NCI-H2196 (cell line): ENCODE measurements around the gene ATP5F1C.
A peak's percentile ranks its signal among the peaks of the same experiment; 100 is the strongest.
"Not testable (repeated sequence)": the region's sequence is repeated elsewhere in the genome, so short reads cannot be mapped to it uniquely, and the experiment has no call there.

ENCODE experiments used
- DNase-seq: peaks from one replicate; lab custom pipeline; 2025; ENCODE audit not compliant: unreplicated experiment; lab: John Stamatoyannopoulos, UW

ATP5F1C gene

GRCh38 chr10:7792541-7792940 lies 4.6 kb downstream of the ATP5F1C start:
- no peak for DNase-seq

- DNase-seq, result no peak
Observed at GRCh38 chr10:7794251-7795026, 6.5 kb downstream of the ATP5F1C start.

- DNase-seq, result no peak
Observed at GRCh38 chr10:7795605-7796004, 7.6 kb downstream of the ATP5F1C start.

- DNase-seq, result no peak
Observed at GRCh38 chr10:7797582-7797981, 9.6 kb downstream of the ATP5F1C start.

- DNase-seq, result no peak
Observed at GRCh38 chr10:7802606-7803005, 14.6 kb downstream of the ATP5F1C start.

GRCh38 chr10:7804216-7804615 lies 16.2 kb downstream of the ATP5F1C start:
- no peak for DNase-seq

- DNase-seq, result no peak
Observed at GRCh38 chr10:7804741-7805140, 16.8 kb downstream of the ATP5F1C start.

GRCh38 chr10:7808686-7809267 lies 20.8 kb downstream of the ATP5F1C start:
- no peak for DNase-seq

- DNase-seq, result no peak
Observed at GRCh38 chr10:7810443-7810842, 22.5 kb downstream of the ATP5F1C start.

GRCh38 chr10:7811000-7811399 lies 23.0 kb downstream of the ATP5F1C start:
- DNase-seq, result no peak

GRCh38 chr10:7811743-7812142 lies 23.8 kb downstream of the ATP5F1C start:
- DNase-seq, result not testable (repeated sequence)

GRCh38 chr10:7813481-7813880 lies 25.5 kb downstream of the ATP5F1C start:
- no peak for DNase-seq

GRCh38 chr10:7817576-7817975 lies 29.6 kb downstream of the ATP5F1C start:
- DNase-seq, result no peak

GRCh38 chr10:7817984-7818294 lies 30.0 kb downstream of the ATP5F1C start:
- DNase-seq, result no peak

- DNase-seq, result peak; percentile 81
Observed at GRCh38 chr10:7818295-7819120, 30.5 kb downstream of the ATP5F1C start, which contains the start of gene TAF3. TAF3 (plus strand) TSS chr10:7818505; CDS start chr10:7818710, 205 bp downstream.

- DNase-seq, result peak; percentile 2
Observed at GRCh38 chr10:7819121-7819460, 31.1 kb downstream of the ATP5F1C start.

GRCh38 chr10:7824251-7824650 lies 36.3 kb downstream of the ATP5F1C start:
- DNase-seq, result no peak

GRCh38 chr10:7826971-7827370 lies 39.0 kb downstream of the ATP5F1C start:
- DNase-seq, result no peak

GRCh38 chr10:7829289-7829834 lies 41.4 kb downstream of the ATP5F1C start:
- no peak for DNase-seq

- no peak for DNase-seq
Observed at GRCh38 chr10:7832060-7832459, 44.1 kb downstream of the ATP5F1C start.

GRCh38 chr10:7833210-7833609 lies 45.2 kb downstream of the ATP5F1C start:
- DNase-seq, result no peak

- DNase-seq, result no peak
Observed at GRCh38 chr10:7834262-7834661, 46.3 kb downstream of the ATP5F1C start.
